OCI-LY7 (cell line): ENCODE results near the gene ZNF808.
"Not testable (repeated sequence)": the region's sequence is repeated elsewhere in the genome, so short reads cannot be mapped to it uniquely, and the experiment has no call there.

Experiments
- EZH2phosphoT487 ChIP-seq: fragments of 200-600 bp; sonication (generic); IDR thresholded peaks from 2 replicates; pipeline ENCODE4 v1.6.1; 2018; ENCODE audit warnings: low read depth, borderline replicate concordance, mild to moderate bottlenecking, mixed run types, antibody characterized with exemption, low read length, moderate library complexity, mixed read lengths
- TF ChIP-seq, protein P1 (sequence below): fragments of 200-600 bp; sonication (generic); conservative IDR thresholded peaks from 2 replicates; pipeline ENCODE4 v1.5.1; 2014; ENCODE audit warnings: mild to moderate bottlenecking, antibody characterized with exemption, low read length, moderate library complexity, mixed read lengths

DNA sequence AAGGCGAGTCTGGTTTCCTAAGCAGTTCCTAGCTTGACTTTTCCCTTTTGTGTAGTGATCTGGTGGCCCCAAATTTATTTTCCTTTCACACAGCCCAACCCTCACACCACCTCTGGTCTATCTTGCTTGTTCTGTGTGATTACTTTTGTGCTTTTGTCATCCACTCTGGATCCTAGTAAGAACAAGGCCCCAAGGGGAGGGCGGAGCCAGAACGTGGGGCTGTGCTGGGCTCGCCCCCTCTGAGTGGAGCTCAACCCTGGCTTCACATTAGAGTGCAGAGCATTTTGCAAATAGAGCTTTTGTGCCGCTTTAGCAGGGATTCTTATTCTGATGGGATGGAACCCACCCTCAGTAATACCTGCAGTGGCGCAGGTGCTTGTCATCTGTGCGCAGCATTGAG is 42.4 kb upstream of the ZNF808 start:
- TF ChIP-seq, protein P1, sequence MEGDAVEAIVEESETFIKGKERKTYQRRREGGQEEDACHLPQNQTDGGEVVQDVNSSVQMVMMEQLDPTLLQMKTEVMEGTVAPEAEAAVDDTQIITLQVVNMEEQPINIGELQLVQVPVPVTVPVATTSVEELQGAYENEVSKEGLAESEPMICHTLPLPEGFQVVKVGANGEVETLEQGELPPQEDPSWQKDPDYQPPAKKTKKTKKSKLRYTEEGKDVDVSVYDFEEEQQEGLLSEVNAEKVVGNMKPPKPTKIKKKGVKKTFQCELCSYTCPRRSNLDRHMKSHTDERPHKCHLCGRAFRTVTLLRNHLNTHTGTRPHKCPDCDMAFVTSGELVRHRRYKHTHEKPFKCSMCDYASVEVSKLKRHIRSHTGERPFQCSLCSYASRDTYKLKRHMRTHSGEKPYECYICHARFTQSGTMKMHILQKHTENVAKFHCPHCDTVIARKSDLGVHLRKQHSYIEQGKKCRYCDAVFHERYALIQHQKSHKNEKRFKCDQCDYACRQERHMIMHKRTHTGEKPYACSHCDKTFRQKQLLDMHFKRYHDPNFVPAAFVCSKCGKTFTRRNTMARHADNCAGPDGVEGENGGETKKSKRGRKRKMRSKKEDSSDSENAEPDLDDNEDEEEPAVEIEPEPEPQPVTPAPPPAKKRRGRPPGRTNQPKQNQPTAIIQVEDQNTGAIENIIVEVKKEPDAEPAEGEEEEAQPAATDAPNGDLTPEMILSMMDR: not testable (repeated sequence)
- TF ChIP-seq EZH2phosphoT487: not testable (repeated sequence)
